ENCODE data around the gene SCAMP4. TPM values are rescaled to one million over a fixed set of nuclear protein-coding genes. Genes with fewer than 3 reads are reported as not detected.
A peak's percentile ranks its signal among the peaks of the same experiment; 100 is the strongest.

The SCAMP4 gene
- total and polyA plus RNA-seq, 2 of the 13 experiments (the other 11 are each of a cell fraction or from before 2014, with no cell fraction given): 10.7 to 13.7 TPM

GRCh38 chr19:1871140-1871597, 34.0 kb upstream of the SCAMP4 start (continued):
- peak; percentile 75; the same call in 1 of the 2 replicates for TF ChIP-seq PRDM15 (CRISPR knock-in tag; IDR thresholded peaks at IDR 0.05)
- peak; percentile 64 for TF ChIP-seq HNF4A (CRISPR knock-in tag; IDR thresholded peaks at IDR 0.05)
- peak; percentile 62; the same call in 1 of the 2 replicates for TF ChIP-seq SNAI1 (CRISPR knock-in tag; IDR thresholded peaks at IDR 0.05; ENCODE audit: borderline replicate concordance)
- no peak for TF ChIP-seq FOXC1 (CRISPR knock-in tag; IDR thresholded peaks at IDR 0.05; ENCODE audit: borderline replicate concordance)
- TF ChIP-seq NFATC3 (CRISPR knock-in tag; IDR thresholded peaks at IDR 0.05): no peak
- TF ChIP-seq REPIN1 (CRISPR knock-in tag; IDR thresholded peaks at IDR 0.05; ENCODE audit: borderline replicate concordance, low read depth): peak; percentile 72; the same call in 1 of the 2 replicates
- TF ChIP-seq GZF1 (CRISPR knock-in tag; IDR thresholded peaks at IDR 0.05): peak; percentile 72; the same call in 1 of the 2 replicates
- no peak for TF ChIP-seq FOXO4 (CRISPR knock-in tag; conservative IDR thresholded peaks at IDR 0.05)
- peak; percentile 63 for TF ChIP-seq KAT8 (CRISPR knock-in tag; IDR thresholded peaks at IDR 0.05)
- TF ChIP-seq THAP9 (CRISPR knock-in tag; IDR thresholded peaks at IDR 0.05; ENCODE audit: borderline replicate concordance): peak; percentile 56; the same call in 1 of the 2 replicates
- TF ChIP-seq SRF (IDR thresholded peaks at IDR 0.05; ENCODE audit: low read depth, low read length): no peak
- TF ChIP-seq DDIT3 (CRISPR knock-in tag; IDR thresholded peaks at IDR 0.05): no peak
- TF ChIP-seq ZBTB38 (CRISPR knock-in tag; IDR thresholded peaks at IDR 0.05): peak; percentile 47; the same call in 1 of the 2 replicates
- TF ChIP-seq AKNA (CRISPR knock-in tag; IDR thresholded peaks at IDR 0.05; ENCODE audit: borderline replicate concordance): no peak
- TF ChIP-seq ZNF781 (CRISPR knock-in tag; IDR thresholded peaks at IDR 0.05; ENCODE audit: borderline replicate concordance, not compliant biosample characterization): peak; percentile 17
- no peak for TF ChIP-seq ZNF44 (CRISPR knock-in tag; IDR thresholded peaks at IDR 0.05)

All from HepG2 (cell line).